Measurements from ENCODE around the gene BSN. TPM values are rescaled to one million over a fixed set of nuclear protein-coding genes. Genes with fewer than 3 reads are reported as not detected.

The BSN gene
- total and polyA plus RNA-seq, 2 experiments from 2014 or later = 0.50 to 5.1 TPM

GRCh38 chr3:49718858-49719213, 164.6 kb downstream of the BSN start:
- peak overlapping the region; percentile 77 for H3K4me3 ChIP-seq
- peak overlapping the region; percentile 27; the same call in 1 of the 2 replicates for H3K27ac ChIP-seq (ENCODE audit: low read depth)
- H2AFZ ChIP-seq = 0 out of 2 replicates have a peak overlapping the region, but pooled peaks have one; percentile 56
- peak overlapping the region; percentile 85 for H3K4me3 Mint-ChIP-seq
- H3K36me3 Mint-ChIP-seq (ENCODE audit: low read depth) = peaks cover 25% of the 10 kb centered on the region
- peak overlapping the region; percentile 95 for H3K4me2 ChIP-seq
- ATAC-seq = peak; percentile 13
- H3K36me3 ChIP-seq (ENCODE audit: insufficient read depth) = peaks cover 5% of the 10 kb centered on the region; the same call in 1 of the 2 replicates
- peaks cover 19% of the 10 kb centered on the region for H3K4me1 Mint-ChIP-seq
- H4K20me1 ChIP-seq (replicated peaks; ENCODE audit: insufficient read depth) = peaks cover 7% of the 10 kb centered on the region; the same call in 1 of the 2 replicates
- no peaks in the 10 kb centered on the region; the same call in 1 of the 2 replicates for H3K79me2 ChIP-seq (replicated peaks; ENCODE audit: insufficient read depth)
- H3K4me1 ChIP-seq (ENCODE audit: insufficient read depth) = no peaks in the 10 kb centered on the region; the same call in 1 of the 2 replicates
- H3F3A ChIP-seq (replicated peaks; ENCODE audit: low read depth) = peaks cover 8% of the 10 kb centered on the region
- TF ChIP-seq EZH2phosphoT487 (IDR thresholded peaks at IDR 0.05; ENCODE audit: unreplicated experiment) = no peak
- no peak for TF ChIP-seq ZNF462 (CRISPR knock-in tag; IDR thresholded peaks at IDR 0.05)
- no peak for TF ChIP-seq NANOG (IDR thresholded peaks at IDR 0.05; ENCODE audit: borderline replicate concordance)
- no peak for TF ChIP-seq JUNB (IDR thresholded peaks at IDR 0.05; ENCODE audit: unreplicated experiment)
- TF ChIP-seq CREB1 (CRISPR knock-in tag; IDR thresholded peaks at IDR 0.05; ENCODE audit: low read depth) = no peak
- TF ChIP-seq EZH2 (IDR thresholded peaks at IDR 0.05; ENCODE audit: low read depth, unreplicated experiment) = no peak
- no peak; the same call in none of the 2 replicates for TF ChIP-seq POLR2AphosphoS5 (IDR thresholded peaks at IDR 0.05; ENCODE audit: low read depth)
- TF ChIP-seq STAT1 (IDR thresholded peaks at IDR 0.05; ENCODE audit: unreplicated experiment) = no peak
- H3K27me3 ChIP-seq (ENCODE audit: insufficient read depth) = no peaks in the 10 kb centered on the region
- H3K27ac Mint-ChIP-seq = peak overlapping the region; percentile 88
- peaks cover 6% of the 10 kb centered on the region; the same call in 1 of the 3 replicates for H3K9me3 Mint-ChIP-seq
- no peaks in the 10 kb centered on the region for H3K9me2 ChIP-seq (ENCODE audit: insufficient read depth)
- DNase-seq (ENCODE audit: low spot score) = no peak
- peaks cover 38% of the 10 kb centered on the region for H3K27me3 Mint-ChIP-seq (ENCODE audit: insufficient read depth, low read depth, poor library complexity)
